ENCODE data around the gene STAC3.

The STAC3 gene

DNA sequence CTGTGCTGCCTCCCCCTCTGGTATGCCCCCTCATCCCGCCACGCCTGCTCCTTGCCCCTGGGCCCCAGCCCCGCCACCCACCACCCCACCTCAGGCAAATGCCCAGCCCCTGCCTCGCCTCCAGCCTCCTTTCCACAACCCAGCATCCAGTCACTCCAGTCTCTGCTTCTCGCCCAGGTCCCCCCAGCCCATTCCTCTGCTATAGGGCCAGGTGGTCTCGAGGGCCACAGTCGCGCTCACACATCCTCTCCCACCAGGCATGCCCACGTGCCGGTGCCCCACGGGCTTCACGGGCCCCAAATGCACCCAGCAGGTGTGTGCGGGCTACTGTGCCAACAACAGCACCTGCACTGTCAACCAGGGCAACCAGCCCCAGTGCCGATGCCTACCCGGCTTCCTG, 40.5 kb downstream of the STAC3 start:
- no peak for DNase-seq

DNA sequence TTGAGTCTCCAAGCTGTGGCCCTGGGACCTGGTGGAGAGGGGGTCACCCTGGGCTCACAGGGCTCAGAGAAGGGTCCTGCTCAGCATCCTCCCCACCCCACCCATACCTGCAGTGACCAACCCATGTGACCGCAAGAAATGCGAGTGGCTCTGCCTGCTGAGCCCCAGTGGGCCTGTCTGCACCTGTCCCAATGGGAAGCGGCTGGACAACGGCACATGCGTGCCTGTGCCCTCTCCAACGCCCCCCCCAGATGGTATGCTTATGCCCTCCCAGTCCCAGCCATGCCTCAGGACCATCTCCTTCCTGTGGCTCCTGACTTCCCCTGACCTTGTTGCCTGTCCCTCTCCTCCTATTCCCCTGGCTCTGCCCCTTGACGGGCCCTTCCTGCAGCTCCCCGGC, 41.1 kb downstream of the STAC3 start:
- no peak for DNase-seq

DNA sequence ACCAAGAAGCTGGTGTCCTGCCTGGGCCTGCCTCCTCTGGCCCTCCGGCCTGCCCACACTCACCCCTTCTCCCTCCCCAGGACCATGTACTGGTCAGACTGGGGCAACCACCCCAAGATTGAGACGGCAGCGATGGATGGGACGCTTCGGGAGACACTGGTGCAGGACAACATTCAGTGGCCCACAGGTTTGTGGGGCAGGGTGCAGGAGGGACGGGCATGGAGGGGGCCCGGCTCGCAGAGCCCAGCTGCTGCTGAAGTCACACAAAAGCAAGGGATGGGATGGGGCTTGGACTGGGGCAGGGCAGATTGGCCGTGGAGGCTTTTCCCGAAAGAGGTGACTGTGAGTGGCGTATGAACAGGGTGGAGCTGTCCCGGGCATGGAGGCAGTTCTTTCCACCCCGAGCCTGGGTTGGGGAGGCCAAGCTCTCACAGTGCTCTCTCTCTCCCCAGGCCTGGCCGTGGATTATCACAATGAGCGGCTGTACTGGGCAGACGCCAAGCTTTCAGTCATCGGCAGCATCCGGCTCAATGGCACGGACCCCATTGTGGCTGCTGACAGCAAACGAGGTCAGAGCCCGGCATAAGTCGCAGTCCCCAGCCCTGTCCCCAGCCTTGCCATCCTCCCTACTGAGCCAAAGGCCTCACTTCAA, 42.2 kb downstream of the STAC3 start:
- no peak for DNase-seq

DNA sequence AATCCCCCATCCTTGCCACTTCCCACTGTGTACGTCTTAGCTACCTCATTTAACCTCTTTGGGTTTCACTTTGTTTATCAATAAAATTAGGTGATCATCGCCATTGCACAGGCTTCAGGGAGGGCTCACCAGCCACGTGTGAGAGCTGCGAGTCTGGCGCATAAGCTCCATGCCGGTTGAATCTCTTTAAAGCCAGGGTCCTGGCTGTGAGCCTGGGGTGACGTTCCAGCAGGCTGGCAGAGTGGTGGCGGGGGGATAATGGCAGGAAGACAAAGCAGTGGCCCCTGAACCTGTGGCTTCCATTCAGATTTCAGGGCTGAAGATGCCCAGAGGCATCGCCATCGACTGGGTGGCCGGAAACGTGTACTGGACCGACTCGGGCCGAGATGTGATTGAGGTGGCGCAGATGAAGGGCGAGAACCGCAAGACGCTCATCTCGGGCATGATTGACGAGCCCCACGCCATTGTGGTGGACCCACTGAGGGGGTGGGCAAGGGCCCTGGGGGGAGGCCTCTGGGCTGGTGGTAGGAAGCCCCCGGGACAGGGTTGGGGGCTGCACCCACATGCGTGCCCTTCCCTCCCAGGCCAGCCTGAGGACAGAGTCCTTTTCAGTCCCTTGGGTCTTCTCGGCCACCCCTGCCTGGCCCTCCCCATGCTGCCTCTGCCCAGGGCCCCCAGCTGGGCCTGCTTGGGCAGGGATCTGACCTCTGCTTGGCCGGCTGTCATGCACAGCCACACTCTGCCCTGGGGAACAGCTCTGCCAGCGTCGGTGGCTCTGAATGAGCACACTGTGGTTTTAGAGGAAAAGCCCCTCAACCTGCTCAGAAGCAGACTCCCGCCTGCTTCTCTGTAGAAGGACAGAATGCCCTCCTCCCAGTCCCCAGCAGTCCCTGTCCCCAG, 43.0 kb downstream of the STAC3 start:
- DNase-seq: no peak

DNA sequence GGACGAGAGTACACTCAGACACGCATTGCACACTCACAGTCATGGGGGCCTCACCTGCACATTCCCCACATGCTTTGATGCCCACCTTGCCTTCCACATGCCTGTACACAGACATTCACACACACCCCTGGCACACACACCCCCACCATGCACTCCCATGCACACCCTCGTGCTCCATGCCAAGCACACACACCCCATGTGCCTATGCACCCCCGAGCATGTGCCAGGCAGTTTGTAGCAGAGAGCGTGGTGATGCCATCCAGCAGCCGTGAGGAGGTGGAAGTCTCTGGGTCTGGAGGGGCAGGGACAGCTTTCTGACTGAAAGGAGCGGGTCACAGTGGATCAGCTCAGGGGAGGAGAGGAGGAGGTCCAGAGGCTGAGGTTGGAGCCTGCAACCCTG, 45.1 kb downstream of the STAC3 start:
- no peak for DNase-seq

DNA sequence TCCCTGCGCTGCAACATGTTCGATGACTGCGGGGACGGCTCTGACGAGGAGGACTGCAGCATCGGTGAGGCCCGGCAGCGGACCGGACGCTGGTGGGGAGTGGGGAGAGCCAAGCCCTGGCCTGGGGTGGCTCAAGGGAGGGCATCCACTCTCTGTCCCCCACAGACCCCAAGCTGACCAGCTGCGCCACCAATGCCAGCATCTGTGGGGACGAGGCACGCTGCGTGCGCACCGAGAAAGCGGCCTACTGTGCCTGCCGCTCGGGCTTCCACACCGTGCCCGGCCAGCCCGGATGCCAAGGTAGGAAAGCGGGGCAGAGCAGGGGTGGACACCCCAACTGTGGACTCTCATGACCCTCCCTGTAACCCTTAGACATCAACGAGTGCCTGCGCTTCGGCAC, 45.8 kb downstream of the STAC3 start:
- no peak for DNase-seq

DNA sequence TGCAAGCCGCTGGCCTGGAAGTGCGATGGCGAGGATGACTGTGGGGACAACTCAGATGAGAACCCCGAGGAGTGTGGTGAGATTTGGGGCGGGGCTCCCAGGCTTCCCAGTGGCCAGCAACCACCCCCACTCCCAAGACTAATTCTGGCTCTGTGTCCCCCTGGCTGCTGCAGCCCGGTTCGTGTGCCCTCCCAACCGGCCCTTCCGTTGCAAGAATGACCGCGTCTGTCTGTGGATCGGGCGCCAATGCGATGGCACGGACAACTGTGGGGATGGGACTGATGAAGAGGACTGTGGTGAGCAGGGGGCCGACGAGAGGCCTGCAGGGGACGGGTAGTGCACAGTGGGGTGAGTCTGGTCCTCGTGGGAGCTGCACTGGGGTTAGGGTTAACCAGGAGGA, 46.5 kb downstream of the STAC3 start:
- no peak for DNase-seq

DNA sequence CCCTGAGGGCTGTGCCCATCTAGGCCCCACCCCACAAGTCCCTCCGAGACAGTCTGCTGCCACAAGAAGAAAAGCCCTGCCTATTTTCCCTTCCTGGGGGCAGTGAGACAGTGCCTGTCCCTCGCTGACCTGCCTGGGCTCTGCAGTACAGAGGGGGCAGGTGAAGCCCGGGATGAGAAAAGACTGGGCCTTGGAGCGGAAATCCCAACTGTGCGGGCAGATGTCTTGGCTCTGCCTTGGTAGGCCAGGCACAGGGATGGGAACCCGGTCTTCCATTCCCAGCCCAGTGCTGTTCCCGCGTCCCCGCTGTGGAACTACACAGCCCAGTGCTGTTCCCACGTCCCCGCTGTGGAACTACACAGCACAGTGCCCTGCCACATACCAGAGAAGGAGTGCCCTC, 47.2 kb downstream of the STAC3 start:
- no peak for DNase-seq

DNA sequence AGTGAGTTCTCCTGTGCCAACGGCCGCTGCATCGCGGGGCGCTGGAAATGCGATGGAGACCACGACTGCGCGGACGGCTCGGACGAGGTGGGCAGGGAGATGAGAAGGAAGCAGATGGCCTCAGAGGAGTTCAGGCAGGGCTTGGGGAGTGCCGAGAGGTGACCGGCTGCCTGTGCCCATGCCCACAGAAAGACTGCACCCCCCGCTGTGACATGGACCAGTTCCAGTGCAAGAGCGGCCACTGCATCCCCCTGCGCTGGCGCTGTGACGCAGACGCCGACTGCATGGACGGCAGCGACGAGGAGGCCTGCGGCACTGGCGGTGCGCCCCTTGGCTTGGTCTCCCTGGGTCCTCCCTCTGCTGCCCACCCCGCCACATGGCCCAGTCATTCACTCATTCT, 47.8 kb downstream of the STAC3 start:
- no peak for DNase-seq

DNA sequence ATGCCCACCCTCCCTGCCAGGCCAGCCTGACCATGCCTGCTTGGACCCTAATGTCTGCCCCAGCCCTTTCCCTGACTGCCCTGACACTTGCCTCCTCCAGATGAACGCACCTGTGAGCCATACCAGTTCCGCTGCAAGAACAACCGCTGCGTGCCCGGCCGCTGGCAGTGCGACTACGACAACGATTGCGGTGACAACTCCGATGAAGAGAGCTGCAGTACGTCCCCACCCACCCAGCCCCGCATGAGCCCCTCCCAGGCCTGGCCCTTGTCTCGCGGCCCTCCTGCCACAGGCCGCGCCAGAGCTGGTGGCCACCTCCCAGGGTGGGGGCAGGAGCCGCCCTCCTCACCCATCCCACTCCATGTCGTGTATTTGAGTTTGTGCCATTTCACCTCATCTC, 48.7 kb downstream of the STAC3 start:
- DNase-seq: no peak

DNA sequence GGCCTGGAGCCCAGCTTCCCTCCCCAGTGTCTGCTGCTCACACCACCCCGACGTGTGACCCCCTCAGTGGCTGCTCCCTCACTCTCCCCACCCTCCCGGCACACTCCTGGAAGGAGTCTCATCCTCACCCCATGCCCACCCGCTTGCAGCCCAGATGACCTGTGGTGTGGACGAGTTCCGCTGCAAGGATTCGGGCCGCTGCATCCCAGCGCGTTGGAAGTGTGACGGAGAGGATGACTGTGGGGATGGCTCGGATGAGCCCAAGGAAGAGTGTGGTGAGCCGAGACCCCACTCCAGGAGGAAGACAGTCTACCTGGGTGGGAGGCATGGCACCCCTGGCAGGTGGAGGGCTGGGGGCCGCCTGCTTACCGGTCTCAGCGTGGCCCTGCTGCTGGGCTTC, 49.4 kb downstream of the STAC3 start:
- DNase-seq: no peak

DNA sequence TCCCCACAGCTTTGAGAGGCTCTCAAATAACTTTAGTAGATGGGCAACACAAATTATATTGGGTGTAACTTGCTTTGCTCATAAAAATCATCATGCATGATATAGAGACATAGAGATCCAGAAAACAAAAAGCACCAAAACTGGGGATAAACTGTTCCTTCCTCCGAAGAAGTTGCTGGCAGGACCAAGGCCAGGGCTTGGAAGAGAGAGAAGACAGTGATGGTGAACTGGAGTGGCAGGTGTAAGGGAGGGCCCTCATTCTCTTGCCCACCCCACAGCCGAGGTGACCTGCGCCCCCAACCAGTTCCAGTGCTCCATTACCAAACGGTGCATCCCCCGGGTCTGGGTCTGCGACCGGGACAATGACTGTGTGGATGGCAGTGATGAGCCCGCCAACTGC, 49.8 kb downstream of the STAC3 start:
- no peak for DNase-seq

DNA sequence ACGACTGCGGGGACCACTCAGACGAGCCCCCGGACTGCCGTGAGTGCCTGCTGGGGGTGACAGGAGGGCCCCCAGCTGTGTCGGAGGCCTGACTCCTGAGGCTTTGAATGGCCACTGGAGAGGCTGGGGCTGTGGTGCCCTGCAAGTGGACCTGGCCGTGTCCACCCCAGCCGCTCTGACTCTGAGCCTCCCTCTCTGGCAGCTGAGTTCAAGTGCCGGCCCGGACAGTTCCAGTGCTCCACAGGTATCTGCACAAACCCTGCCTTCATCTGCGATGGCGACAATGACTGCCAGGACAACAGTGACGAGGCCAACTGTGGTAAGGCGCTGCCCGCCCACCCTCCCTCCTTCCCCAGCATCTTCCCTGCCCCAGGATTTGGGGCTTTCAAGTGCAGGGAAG, 50.5 kb downstream of the STAC3 start:
- no peak for DNase-seq

DNA sequence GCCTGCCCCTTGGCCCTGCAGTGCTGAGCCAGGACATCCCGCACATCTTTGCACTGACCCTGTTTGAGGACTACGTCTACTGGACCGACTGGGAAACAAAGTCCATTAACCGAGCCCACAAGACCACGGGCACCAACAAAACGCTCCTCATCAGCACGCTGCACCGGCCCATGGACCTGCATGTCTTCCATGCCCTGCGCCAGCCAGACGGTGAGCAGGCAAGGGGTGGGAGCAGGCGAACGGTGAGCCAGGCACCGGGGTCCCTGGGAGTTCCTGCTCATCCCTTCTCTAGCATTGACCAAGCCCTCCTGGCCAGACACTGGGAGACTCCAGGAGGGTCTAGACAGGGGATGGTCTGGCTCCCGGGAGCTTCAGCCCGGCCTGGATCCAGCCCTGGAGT, 51.8 kb downstream of the STAC3 start:
- no peak for DNase-seq

DNA sequence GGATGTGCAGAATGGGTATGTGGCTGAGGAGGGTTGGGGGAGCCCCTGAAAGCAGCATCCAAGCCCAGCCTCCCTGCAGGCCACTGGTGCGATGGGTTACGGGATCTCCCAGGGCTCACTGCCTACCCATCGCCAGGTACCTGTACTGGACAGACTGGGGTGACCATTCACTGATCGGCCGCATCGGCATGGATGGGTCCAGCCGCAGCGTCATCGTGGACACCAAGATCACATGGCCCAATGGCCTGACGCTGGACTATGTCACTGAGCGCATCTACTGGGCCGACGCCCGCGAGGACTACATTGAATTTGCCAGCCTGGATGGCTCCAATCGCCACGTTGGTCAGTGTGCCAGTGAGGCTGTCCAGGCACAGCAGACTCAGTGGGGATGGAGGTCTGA, 52.7 kb downstream of the STAC3 start:
- no peak for DNase-seq

DNA sequence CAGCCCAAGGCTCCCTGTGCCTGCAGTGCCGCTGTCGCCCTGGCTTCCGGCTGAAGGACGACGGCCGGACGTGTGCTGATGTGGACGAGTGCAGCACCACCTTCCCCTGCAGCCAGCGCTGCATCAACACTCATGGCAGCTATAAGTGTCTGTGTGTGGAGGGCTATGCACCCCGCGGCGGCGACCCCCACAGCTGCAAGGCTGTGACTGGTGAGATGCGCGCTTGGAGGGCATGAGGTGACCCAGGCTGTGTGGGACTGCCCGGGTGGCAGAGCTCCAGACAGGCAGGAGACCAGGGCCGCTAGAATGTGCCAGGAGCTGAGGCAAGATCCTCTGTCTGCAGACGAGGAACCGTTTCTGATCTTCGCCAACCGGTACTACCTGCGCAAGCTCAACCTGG, 54.0 kb downstream of the STAC3 start:
- DNase-seq: no peak

DNA sequence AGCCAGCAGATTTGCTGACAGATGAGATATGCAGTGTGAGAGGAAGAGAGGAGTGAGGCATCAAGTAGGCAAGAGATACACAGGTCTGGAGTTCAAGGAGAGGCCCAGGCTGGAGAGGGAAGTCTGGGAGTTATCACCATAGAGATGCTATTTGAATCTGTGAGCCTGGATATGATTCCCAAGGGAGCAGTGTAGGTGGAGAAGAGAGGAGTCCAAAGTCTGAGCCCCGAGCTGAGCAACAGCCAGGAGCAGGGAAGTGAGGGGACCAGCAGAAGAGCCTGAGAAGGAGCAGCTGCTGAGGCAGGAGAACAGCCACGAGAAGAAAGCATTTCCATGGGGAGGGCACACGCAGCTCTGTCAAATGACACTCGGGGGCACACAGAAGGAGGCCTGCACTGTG, 54.5 kb downstream of the STAC3 start:
- no peak for DNase-seq

DNA sequence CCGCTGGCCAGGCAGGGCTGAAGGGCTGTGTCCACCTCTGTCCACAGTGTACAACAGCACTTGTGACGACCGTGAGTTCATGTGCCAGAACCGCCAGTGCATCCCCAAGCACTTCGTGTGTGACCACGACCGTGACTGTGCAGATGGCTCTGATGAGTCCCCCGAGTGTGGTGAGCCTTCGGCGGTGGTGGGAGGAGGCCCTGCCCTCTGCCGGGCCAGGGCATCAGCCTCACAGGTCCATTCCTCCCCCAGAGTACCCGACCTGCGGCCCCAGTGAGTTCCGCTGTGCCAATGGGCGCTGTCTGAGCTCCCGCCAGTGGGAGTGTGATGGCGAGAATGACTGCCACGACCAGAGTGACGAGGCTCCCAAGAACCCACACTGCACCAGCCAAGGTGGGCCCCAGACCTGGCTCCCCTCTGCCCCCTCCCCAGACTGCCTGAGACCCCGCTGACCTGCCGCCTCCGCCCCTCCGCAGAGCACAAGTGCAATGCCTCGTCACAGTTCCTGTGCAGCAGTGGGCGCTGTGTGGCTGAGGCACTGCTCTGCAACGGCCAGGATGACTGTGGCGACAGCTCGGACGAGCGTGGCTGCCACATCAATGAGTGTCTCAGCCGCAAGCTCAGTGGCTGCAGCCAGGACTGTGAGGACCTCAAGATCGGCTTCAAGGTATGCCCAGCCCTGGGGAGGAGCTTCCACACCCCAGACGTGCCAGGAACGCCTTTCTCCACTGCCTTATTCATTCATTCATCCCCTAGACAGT, 55.2 kb downstream of the STAC3 start:
- DNase-seq: no peak

DNA sequence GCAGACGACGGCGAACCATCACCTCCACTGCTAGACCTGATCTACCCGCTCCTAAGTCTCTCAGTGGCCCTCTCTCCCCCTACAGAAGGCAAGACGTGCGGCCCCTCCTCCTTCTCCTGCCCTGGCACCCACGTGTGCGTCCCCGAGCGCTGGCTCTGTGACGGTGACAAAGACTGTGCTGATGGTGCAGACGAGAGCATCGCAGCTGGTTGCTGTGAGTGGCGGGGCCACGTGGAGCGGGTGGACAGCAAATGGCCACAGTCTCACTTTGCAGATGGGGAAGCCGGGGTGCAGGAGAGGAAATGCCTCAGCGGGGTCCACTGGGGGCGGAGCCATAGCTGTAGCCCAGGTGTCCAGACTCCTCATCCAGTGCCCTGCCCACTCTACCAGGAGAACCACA, 55.8 kb downstream of the STAC3 start:
- DNase-seq: no peak

DNA sequence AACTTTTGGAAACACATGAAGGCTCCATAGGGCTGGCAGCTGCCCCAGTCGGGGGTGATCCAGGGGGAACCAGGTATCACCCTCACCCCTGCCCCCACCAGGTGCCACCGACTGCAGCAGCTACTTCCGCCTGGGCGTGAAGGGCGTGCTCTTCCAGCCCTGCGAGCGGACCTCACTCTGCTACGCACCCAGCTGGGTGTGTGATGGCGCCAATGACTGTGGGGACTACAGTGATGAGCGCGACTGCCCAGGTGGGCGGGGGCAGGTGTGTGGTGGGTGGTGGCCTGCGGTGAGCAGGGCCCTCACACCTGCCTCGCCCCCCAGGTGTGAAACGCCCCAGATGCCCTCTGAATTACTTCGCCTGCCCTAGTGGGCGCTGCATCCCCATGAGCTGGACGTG, 56.7 kb downstream of the STAC3 start:
- no peak for DNase-seq

DNA sequence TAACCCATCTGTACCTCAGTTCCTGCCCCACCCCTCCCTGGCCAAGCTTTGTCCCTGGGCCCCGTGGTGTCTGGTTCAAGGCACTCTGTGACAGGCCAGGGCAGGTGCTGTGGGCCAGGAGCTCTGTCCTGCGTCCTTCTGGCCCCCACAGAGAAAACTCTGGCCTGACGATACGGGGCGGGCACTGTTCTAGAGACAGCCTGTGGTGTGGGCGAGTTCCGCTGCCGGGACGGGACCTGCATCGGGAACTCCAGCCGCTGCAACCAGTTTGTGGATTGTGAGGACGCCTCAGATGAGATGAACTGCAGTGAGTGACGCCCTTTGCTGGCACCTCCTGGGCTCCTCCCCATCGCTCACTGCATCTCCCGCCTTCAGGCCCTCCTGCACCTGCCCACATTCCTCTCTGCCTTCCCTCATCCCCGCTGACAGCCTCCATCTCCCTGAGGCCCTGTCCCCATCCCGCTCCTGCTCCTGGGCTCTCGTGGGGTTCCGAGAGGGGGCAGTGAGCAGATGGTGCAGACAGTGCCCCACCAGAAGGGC, 57.2 kb downstream of the STAC3 start:
- DNase-seq: no peak

Measured in NCI-H446 (cell line).